ENCODE results near the gene HOXB1. TPM values are rescaled to one million over a fixed set of nuclear protein-coding genes. Genes with fewer than 3 reads are reported as not detected.

HOXB1 gene
- total RNA-seq, 2 experiments from 2014 or later, result not detected

GRCh38 chr17:48492401-48493298, 38.2 kb downstream of the HOXB1 start:
- peaks cover 31% of the 10 kb centered on the region for H3K27me3 Mint-ChIP-seq
- DNase-seq, result peak; percentile 28 to 85 (median 66)
- peaks cover 21% of the 10 kb centered on the region for H3K4me1 ChIP-seq (ENCODE audit: insufficient read depth, low read length)
- ATAC-seq (ENCODE audit: poor library complexity), result peak; percentile 97
- no peaks in the 10 kb centered on the region for H3K36me3 ChIP-seq (ENCODE audit: insufficient read depth, low read length)
- ChIA-PET CTCF (interaction anchor here (0.7 to 2.5 kb wide), 30 partner anchors 9 to 159 kb away, joined by 3 to 13 read pairs (median 4); partner anchors contain the start of gene HOXB5), POLR2A (interaction anchor here (1.0 kb wide), 1 partner anchor 19 kb away, joined by 3 read pairs; no protein-coding TSS in a partner anchor)
- H3K36me3 Mint-ChIP-seq (ENCODE audit: low read depth), result no peaks in the 10 kb centered on the region
- TF ChIP-seq CTCF (IDR thresholded peaks at IDR 0.05), result peak; percentile 86
- H3K9me3 Mint-ChIP-seq, result no peaks in the 10 kb centered on the region
- intact Hi-C loops (cut with DNase I, micrococcal nuclease), result loop anchor here (1.0 to 5.0 kb wide), 4 partner anchors 50 to 126 kb away; partner anchors contain the start of genes HOXB5 (in 2 of the 2) and HOXB3 (in 1 of the 2)
- H3K27ac Mint-ChIP-seq, result no peak overlapping the region
- peak overlapping the region; percentile 59 for H3K4me3 ChIP-seq (ENCODE audit: low read length)
- H3K4me3 Mint-ChIP-seq, result peak overlapping the region; percentile 9
- H3K9me3 ChIP-seq (ENCODE audit: control insufficient read depth in 1 of 2, insufficient read depth in 1 of 2, low read length in 2 of 2), result no peaks in the 10 kb centered on the region
- no peak overlapping the region for H3K27ac ChIP-seq (ENCODE audit: low read depth in 1 of 2, low read length in 2 of 2)
- peaks cover 7 to 12% of the 10 kb centered on the region in 2 experiments for H3K27me3 ChIP-seq (ENCODE audit: control insufficient read depth in 1 of 2, insufficient read depth in 2 of 2, low read length in 2 of 2)
- H3K4me1 Mint-ChIP-seq (ENCODE audit: low read depth), result peaks cover 3% of the 10 kb centered on the region

- Mint-ChIP-seq H3K27me3 (peaks cover 30% of the 10 kb centered on the region), H3K27ac (no peak overlapping the region), H3K4me1 (ENCODE audit: low read depth) (peaks cover 3% of the 10 kb centered on the region), H3K9me3 (no peaks in the 10 kb centered on the region), H3K36me3 (ENCODE audit: low read depth) (no peaks in the 10 kb centered on the region), H3K4me3 (peak overlapping the region; percentile 45)
- ChIA-PET CTCF (interaction anchor here (1.0 to 2.5 kb wide), 18 partner anchors 10 to 158 kb away, joined by 3 to 13 read pairs (median 5); partner anchors contain the start of gene HOXB5), POLR2A (interaction anchor here (0.9 kb wide), 1 partner anchor 14 kb away, joined by 4 read pairs; no protein-coding TSS in a partner anchor)
- Histone ChIP-seq H3K36me3 (ENCODE audit: insufficient read depth, low read length) (no peaks in the 10 kb centered on the region), H3K27ac (ENCODE audit: low read depth in 1 of 2, low read length in 2 of 2) (no peak overlapping the region), H3K27me3 (ENCODE audit: control insufficient read depth in 1 of 2, insufficient read depth in 2 of 2, low read length in 2 of 2) (peaks cover 7 to 12% of the 10 kb centered on the region in 2 experiments), H3K9me3 (ENCODE audit: control insufficient read depth in 1 of 2, insufficient read depth in 1 of 2, low read length in 2 of 2) (no peaks in the 10 kb centered on the region), H3K4me1 (ENCODE audit: insufficient read depth, low read length) (peaks cover 21% of the 10 kb centered on the region), H3K4me3 (ENCODE audit: low read length) (no peak overlapping the region)
- ATAC-seq (ENCODE audit: poor library complexity), result no peak
- peak in 2 of 14 experiments; percentile 50 to 60 for DNase-seq
- TF ChIP-seq CTCF (IDR thresholded peaks at IDR 0.05), result no peak
- intact Hi-C loops (cut with DNase I, micrococcal nuclease), result loop anchor here (1.0 to 5.0 kb wide), 4 partner anchors 51 to 127 kb away; partner anchors contain the start of genes HOXB5 (in 2 of the 2) and HOXB3 (in 1 of the 2)
These were observed 39.1 kb downstream of the HOXB1 start for GRCh38 chr17:48491527-48492273.

- Histone ChIP-seq H3K27me3 (ENCODE audit: control insufficient read depth in 1 of 2, insufficient read depth in 2 of 2, low read length in 2 of 2) (peaks cover 7 to 12% of the 10 kb centered on the region in 2 experiments), H3K9me3 (ENCODE audit: control insufficient read depth in 1 of 2, insufficient read depth in 1 of 2, low read length in 2 of 2) (no peaks in the 10 kb centered on the region), H3K36me3 (ENCODE audit: insufficient read depth, low read length) (no peaks in the 10 kb centered on the region), H3K27ac (ENCODE audit: low read depth in 1 of 2, low read length in 2 of 2) (no peak overlapping the region), H3K4me1 (ENCODE audit: insufficient read depth, low read length) (peaks cover 21% of the 10 kb centered on the region), H3K4me3 (ENCODE audit: low read length) (no peak overlapping the region)
- intact Hi-C loops (cut with DNase I, micrococcal nuclease), result loop anchor here (5.0 kb wide), 2 partner anchors 52 to 102 kb away; partner anchors contain the start of genes HOXB3 (in 1 of the 2) and HOXB5 (in 1 of the 2)
- H3K9me3 Mint-ChIP-seq, result no peaks in the 10 kb centered on the region
- H3K36me3 Mint-ChIP-seq (ENCODE audit: low read depth), result no peaks in the 10 kb centered on the region
- POLR2A ChIA-PET, result no interaction called here
- DNase-seq, result no peak
- ATAC-seq (ENCODE audit: poor library complexity), result no peak
- H3K27ac Mint-ChIP-seq, result no peak overlapping the region
- peaks cover 3% of the 10 kb centered on the region for H3K4me1 Mint-ChIP-seq (ENCODE audit: low read depth)
- H3K27me3 Mint-ChIP-seq, result peaks cover 31% of the 10 kb centered on the region
- no peak overlapping the region for H3K4me3 Mint-ChIP-seq
- CTCF ChIA-PET, result interaction anchor here (1.4 kb wide), 1 partner anchor 138 kb away, joined by 3 read pairs; no protein-coding TSS in a partner anchor
- no peak for TF ChIP-seq CTCF (IDR thresholded peaks at IDR 0.05)
These were observed 40.3 kb downstream of the HOXB1 start for GRCh38 chr17:48490451-48490892.

Data from CD4-positive, alpha-beta T cell (primary cell).